Omental fat pad (tissue), 4 donors: ENCODE results near the gene SUGP2. TPM values are rescaled to one million over a fixed set of nuclear protein-coding genes. Genes with fewer than 3 reads are reported as not detected.

Source experiments
- ATAC-seq: fragments of 150-250 bp; one replicate; pipeline ENCODE4 v1.9.1; 2016; ENCODE audit warnings: mild to moderate bottlenecking, moderate library complexity; ENCODE audit not compliant: low FRiP score
- DNase-seq: peaks from one replicate; pipeline ENCODE4 v3.0.0-alpha.2; 2019; ENCODE audit warnings: low spot score
- CTCF ChIP-seq, 3 donors: fragments of 450-650 bp; IDR thresholded peaks; one replicate each; pipeline ENCODE4 v1.5.1; 2016 to 2017; ENCODE audit warnings: antibody characterized with exemption in 3 of 3, mild to moderate bottlenecking in 3 of 3, moderate library complexity in 2 of 3
- total RNA-seq, 4 donors: library from RNA; depleted of rRNA; stranded (reverse); fragments of >200 nt; gene quantifications; one replicate each; pipeline ENCODE4 v1.1.0, GENCODE V29; 2016

The SUGP2 gene
- total RNA-seq, 4 donors from 2014 or later: 30.3 to 54.5 (median 36.3) TPM

DNA sequence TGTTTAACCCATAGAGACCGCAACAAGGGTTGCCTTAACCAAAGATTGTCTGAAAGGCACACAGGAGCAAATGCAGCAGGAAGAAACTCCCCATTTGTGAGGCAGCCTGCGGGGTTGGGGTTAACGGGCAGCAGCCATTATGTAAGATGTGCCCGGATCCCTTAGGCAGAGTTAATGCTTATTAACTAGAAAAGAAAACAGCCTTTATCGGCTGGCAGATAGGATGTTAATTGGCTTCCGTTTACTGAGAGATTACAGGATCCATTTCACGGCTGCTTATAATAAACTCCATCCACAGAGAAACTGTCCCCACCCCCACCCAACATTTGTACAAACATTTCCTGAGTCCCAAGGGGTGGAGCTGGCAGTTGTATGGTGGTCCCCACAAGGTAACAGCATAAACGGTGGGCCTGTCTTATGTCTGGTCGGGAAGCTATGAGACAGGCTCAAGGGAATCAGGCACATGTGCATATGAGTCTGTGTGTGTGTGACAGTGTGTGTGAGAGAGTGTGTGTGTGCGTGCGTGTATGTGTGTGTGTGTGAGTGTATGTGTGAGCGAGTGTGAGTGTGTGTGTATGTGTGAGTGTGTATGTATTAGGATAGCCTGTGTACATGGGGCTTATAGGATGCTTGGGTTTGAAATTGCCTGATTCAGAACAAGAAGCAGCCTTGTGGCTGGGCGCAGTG is 41.0 kb upstream of the SUGP2 start:
- DNase-seq (no peak), ATAC-seq (no peak)
- TF ChIP-seq CTCF (IDR thresholded peaks at IDR 0.05): no peak

- ATAC-seq (no peak), DNase-seq (no peak)
- TF ChIP-seq CTCF (IDR thresholded peaks at IDR 0.05): no peak
Measured at GRCh38 chr19:19071897-19072296, 38.6 kb upstream of the SUGP2 start.

GRCh38 chr19:19068659-19069654 is 35.6 kb upstream of the SUGP2 start:
- DNase-seq (no peak), ATAC-seq (no peak)
- TF ChIP-seq CTCF (IDR thresholded peaks at IDR 0.05): no peak

- TF ChIP-seq CTCF (IDR thresholded peaks at IDR 0.05): no peak
- ATAC-seq (no peak), DNase-seq (no peak)
Measured at GRCh38 chr19:19067276-19068072, 34.2 kb upstream of the SUGP2 start.

DNA sequence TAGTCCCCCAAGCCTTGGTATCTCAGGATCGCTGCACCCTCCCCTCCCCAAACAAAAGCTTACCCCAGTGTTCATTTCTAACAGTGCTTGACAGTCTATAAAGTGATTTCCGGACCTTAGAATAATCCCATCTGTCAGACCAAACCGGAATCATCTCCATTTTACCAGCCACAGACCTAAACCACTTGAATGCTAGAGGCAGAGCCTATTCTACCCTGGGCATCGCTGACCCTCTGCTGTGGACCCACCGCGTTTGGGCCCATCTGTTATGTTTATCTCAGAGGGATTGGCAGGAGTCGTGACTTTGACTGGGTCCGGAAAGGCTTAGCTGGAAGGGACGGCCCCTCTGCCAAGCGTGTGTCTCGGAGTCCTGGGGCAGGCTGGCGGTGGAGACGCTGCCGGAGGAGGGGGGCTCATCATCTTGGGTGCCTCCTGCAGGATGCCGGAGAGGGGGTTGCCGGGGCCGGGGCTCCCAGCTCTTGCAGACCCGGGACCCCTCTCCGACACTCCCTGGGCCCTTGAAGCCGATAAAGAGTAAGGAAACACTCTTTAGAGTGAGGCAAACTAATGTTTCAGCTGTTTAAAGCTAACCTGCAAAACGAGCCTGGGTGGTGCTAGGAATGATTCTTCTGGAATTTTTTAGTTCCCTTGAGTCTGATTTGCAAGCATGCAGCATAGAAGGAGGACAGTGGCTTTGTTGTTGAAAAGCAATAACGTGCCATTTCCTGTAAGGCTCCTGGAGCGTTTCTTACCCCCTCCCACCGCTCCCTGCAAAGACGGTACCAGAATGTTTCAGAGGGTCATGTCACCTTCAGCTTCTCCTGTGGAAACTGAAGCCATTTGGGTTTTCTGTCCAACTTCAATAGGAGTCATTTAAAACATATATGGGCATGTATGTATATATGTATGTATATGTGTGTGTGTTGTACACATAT is 31.8 kb upstream of the SUGP2 start:
- ATAC-seq (no peak), DNase-seq (no peak)
- TF ChIP-seq CTCF (IDR thresholded peaks at IDR 0.05): no peak
